GF-D8 (cell line): ENCODE results near the gene MAP7D1.
A peak's percentile ranks its signal among the peaks of the same experiment; 100 is the strongest.
"Not testable (repeated sequence)": the region's sequence is repeated elsewhere in the genome, so short reads cannot be mapped to it uniquely, and the experiment has no call there.

ENCODE experiments used
- DNase-seq: peaks from one replicate; lab custom pipeline; 2025; lab: John Stamatoyannopoulos, UW

Gene MAP7D1

DNA sequence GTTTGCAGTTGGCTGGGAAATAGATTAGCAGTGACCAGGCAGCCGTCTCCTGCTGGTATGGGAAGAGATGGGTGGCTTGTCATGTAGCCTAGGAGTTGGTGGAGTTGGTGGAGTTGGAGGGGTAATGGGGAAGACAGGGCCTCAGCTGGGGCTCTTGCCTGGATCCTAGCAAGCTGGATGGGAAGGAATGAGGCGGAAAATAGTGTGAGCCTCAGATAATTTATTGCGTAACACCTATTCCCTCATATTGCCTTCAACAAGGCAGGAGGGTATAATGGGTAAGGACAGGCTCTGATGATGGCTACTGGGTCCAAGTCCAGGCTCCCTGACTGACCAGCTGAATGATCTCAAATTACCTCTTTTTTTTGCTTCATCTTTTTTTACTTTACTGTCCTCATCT is 12.6 kb downstream of the MAP7D1 start:
- no peak for DNase-seq

GRCh38 chr1:36170643-36171412 is 14.9 kb downstream of the MAP7D1 start:
- DNase-seq = no peak

DNA sequence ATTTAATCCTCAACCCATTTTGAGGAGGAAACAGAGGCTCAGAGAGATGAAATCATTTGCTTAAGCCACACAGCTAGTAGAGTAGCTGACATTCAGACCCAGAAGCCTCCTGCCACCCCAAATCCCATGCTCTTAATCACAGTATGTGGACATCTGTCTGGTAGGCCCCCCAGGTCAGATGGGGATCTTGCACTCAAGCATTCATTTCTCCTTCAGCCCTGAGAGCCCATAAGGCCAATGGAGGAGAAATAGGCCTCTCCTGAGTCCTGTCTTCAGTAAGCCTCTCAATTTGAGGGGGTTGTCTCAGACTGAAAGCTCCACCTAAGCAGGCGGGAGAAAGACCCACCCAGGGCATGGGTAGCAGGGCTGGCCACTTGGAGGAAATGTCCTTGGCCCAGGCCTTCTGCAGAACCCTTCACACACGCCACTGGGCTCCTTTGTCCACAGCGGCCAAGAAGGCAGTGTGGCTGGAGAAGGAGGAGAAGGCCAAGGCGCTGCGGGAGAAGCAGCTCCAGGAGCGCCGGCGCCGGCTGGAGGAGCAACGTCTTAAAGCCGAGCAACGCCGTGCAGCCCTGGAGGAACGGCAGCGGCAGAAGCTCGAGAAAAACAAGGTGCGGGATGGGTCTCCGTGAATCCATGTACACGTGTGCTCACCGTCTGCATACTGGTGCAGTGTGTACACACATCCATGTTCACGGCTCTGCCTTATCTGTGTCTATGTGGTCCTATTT is 16.2 kb downstream of the MAP7D1 start:
- DNase-seq = no peak

DNA sequence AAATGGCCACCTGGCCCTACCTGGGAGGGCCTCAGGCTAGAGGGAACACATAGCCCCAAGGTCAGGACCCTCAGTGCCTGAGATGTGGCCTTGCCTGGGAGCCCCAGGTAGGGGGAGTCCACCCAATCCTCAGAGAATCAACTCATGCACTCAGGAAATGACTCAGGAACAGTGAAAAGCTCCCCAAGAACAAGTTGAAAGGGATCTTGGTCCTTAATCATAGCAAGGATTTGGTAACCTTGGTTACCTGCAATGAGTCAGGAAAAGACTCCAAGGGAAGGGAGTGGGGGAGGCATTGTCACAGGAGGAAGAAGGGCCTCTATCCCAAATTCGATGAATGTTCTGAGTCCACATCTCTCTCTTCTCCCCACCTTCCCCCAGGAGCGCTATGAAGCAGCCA is 17.0 kb downstream of the MAP7D1 start:
- no peak for DNase-seq

- DNase-seq = no peak
Observed at GRCh38 chr1:36174713-36175112, 18.8 kb downstream of the MAP7D1 start.

DNA sequence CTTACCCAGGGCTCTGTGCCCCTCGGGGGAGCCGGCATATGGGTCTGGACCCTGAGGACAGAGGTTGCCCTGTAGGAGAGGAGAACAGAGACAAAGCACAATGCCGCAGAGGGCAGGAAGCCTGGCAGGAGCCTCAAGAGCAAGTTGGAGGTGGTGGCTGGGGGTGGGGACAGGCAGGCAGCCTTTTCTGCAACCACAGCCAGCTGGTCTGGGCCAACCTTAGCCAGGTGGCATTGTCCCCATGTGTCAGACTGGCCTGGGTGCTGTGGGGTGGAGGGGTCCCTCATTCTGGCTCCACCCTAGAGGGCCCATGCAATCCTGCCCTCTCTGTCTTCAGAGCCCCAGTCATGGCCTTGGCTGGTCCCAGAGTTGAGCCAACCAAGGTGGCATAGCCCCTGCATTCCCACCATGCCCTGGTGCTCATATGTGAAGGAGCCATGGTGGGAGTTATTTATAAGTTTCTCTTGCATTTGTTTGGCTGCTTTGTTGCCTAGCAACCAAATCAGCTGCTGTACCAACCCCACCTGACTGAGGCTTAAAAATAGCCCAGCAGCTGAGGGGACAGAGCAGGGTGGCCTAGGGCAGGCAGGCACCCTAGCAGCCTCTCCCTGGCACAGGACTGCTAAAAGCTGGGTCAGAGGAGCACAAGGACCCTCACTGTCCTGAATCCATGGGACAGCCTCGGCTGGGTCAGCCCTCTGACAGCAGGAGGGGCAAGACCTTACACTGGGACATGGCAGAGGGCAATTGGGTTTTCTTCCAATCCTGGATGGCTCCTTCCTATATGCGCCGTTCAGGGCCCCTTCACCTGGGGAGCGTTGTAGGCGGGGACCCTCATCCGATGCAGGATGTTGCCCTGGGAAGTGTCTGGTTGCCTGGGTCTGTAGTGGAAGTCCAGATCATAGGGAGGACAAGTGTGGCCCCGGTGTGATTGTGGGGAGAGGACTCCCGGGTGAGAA is 19.5 kb downstream of the MAP7D1 start:
- DNase-seq = no peak

GRCh38 chr1:36176106-36176949 is 20.4 kb downstream of the MAP7D1 start:
- no peak for DNase-seq

- no peak for DNase-seq
Observed at GRCh38 chr1:36177589-36178431, 21.9 kb downstream of the MAP7D1 start.

GRCh38 chr1:36178471-36179219 is 22.7 kb downstream of the MAP7D1 start:
- no peak for DNase-seq

GRCh38 chr1:36179220-36179600 is 23.2 kb downstream of the MAP7D1 start:
- DNase-seq = no peak

GRCh38 chr1:36182734-36183133 is 26.8 kb downstream of the MAP7D1 start:
- no peak for DNase-seq

- DNase-seq = no peak
Observed at GRCh38 chr1:36183309-36183856, 27.4 kb downstream of the MAP7D1 start.

DNA sequence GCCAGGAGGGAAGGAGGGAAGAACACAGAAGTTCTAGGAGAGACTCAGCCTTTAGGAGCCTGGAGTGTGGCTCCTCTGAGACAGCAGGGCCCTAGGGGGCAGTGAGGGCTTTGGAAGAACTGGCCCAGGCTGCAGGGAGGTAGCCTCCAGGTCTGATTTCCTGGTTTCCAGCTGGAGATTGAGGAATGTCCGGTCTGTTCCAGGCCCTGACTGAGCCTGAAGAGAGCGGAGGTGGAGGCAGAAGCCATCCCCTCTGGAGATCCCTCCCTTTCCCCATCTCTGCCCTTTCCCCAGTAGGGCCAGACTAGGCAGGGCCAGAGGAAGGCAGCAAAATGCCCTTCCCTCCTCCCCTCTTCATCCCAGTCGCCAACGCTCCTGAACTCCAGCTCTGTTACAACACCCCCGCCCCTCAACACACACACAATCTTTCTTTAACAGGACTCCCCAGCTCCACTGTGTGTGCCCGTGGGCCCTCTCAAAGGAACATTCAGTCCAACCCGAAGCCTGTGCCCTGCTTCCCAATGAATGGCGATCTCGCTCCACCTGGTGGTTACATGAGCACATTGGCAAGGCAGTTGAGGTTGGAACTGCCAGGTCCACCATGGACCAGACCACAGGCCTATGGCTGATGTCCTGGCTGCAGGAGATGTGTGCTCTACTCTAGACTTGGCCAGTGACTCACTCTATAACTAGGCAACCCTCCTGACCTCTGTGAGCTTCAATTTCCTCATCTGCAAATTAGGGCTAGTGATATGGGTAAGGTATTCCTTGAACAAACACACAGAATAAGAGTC is 32.0 kb downstream of the MAP7D1 start:
- DNase-seq = peak; percentile 49

- DNase-seq = not testable (repeated sequence)
Observed at GRCh38 chr1:36196805-36197204, 40.8 kb downstream of the MAP7D1 start.

DNA sequence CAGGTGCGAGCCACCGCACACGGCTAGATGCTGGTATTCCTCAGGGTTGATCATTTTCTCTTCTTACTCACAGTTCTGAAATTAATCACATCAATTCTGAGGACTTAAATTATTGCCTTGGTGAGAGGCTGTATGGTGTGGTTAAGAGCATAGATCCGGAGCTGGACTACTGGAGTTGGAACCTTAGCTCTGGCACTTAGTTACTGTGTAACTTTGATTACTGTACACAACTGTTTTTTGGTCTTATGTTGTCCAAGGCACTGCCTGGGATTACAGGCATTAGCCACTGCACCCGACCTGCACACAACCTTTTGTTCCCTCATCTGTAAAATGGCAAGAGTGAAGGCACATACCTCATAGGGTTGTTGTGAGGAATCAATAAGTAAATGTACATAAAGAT is 42.7 kb downstream of the MAP7D1 start:
- DNase-seq = no peak

- no peak for DNase-seq
Observed at GRCh38 chr1:36199934-36200741, 44.2 kb downstream of the MAP7D1 start.

- no peak for DNase-seq
Observed at GRCh38 chr1:36203027-36203553, 47.1 kb downstream of the MAP7D1 start.
